ENCODE results near the gene MT3. TPM values are rescaled to one million over a fixed set of nuclear protein-coding genes. Genes with fewer than 3 reads are reported as not detected.

MT3 gene
- total and polyA plus RNA-seq, 2 of the 13 experiments (the other 11 are each of a cell fraction or from before 2014, with no cell fraction given), result not detected

- TF ChIP-seq RXRB (CRISPR knock-in tag; IDR thresholded peaks at IDR 0.05; ENCODE audit: borderline replicate concordance) (no peak), PATZ1 (CRISPR knock-in tag; IDR thresholded peaks at IDR 0.05) (no peak), IKZF4 (CRISPR knock-in tag; IDR thresholded peaks at IDR 0.05; ENCODE audit: borderline replicate concordance, low read depth, not compliant biosample characterization) (no peak), TRAFD1 (CRISPR knock-in tag; IDR thresholded peaks at IDR 0.05; ENCODE audit: borderline replicate concordance) (0 out of 2 replicates have a peak, but pooled peaks have one; percentile 34), ZBTB43 (CRISPR knock-in tag; conservative IDR thresholded peaks at IDR 0.05) (no peak), ZNF800 (CRISPR knock-in tag; IDR thresholded peaks at IDR 0.05) (no peak), FOXM1 (CRISPR knock-in tag; IDR thresholded peaks at IDR 0.05) (no peak), PITX1 (CRISPR knock-in tag; IDR thresholded peaks at IDR 0.05) (no peak), NCOA2 (CRISPR knock-in tag; IDR thresholded peaks at IDR 0.05) (no peak), SALL2 (CRISPR knock-in tag; IDR thresholded peaks at IDR 0.05) (no peak), THAP8 (CRISPR knock-in tag; IDR thresholded peaks at IDR 0.05; ENCODE audit: borderline replicate concordance) (no peak), ESRRA (CRISPR knock-in tag; IDR thresholded peaks at IDR 0.05; ENCODE audit: low read depth) (no peak), REPIN1 (CRISPR knock-in tag; IDR thresholded peaks at IDR 0.05; ENCODE audit: borderline replicate concordance, low read depth) (no peak), SKI (IDR thresholded peaks at IDR 0.05; ENCODE audit: partially characterized antibody) (no peak), RFX5 (IDR thresholded peaks at IDR 0.05; ENCODE audit: low read depth, low read length) (no peak), PPARG (CRISPR knock-in tag; conservative IDR thresholded peaks at IDR 0.05) (no peak), SETDB1 (CRISPR knock-in tag; IDR thresholded peaks at IDR 0.05; ENCODE audit: borderline replicate concordance) (no peak), HINFP (CRISPR knock-in tag; IDR thresholded peaks at IDR 0.05; ENCODE audit: low read depth) (peak; percentile 50; the same call in 1 of the 2 replicates), ZFX (CRISPR knock-in tag; IDR thresholded peaks at IDR 0.05; ENCODE audit: low read depth) (no peak; the same call in 1 of the 2 replicates), ADNP (CRISPR knock-in tag; IDR thresholded peaks at IDR 0.05) (no peak), ZNF792 (CRISPR knock-in tag; IDR thresholded peaks at IDR 0.05) (no peak)
Measured at GRCh38 chr16:56610017-56610608, 20.8 kb downstream of the MT3 start (continued).

Data from HepG2 (cell line).